ENCODE results near the gene TMEM222. TPM values are rescaled to one million over a fixed set of nuclear protein-coding genes. Genes with fewer than 3 reads are reported as not detected.

TMEM222 gene
- total RNA-seq (2022; extraction: Qiagen RNA extraction; ENCODE audit: low read depth) = 42.1 to 49.6 TPM (median 48.6 TPM) in 5 replicates

DNA sequence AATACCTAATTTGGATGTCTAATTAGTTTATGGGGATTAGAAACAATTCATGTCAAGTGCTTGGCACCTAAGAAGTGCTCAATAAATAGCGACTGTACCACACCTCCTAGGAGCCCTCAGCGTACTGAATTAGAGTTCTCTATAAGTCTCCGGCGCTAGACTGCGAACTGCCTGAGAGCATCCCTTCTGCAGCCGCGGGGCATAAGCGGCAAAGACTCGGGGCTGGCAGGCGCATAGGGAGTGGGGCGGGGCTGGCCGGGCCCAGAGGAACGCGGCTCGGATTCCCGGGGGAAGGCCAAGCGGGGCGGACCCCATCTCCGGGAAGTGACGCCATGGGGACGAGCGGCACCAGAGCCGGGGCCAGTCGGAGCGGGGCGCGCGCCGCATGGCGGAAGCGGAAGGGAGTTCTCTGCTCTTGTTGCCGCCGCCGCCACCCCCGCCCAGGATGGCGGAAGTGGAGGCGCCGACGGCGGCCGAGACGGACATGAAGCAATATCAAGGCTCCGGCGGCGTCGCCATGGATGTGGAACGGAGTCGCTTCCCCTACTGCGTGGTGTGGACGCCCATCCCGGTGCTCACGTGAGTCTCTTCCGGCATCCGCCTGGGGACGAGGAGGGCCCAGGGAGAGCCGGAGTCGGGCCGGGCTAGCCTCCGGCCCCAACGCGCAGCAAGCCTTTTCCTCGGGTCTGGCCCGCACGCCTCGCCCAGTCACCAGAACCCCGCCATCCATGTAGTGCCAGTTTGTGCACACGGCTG lies at the start of gene TMEM222:
Gene TMEM222 (plus strand): TSS at position 351 of the 756 bp plus-strand sequence. CDS start 35 bp downstream, at position 386.

GRCh38 chr1:27341525-27342252 lies 19.7 kb downstream of the TMEM222 start, which contains the start of gene SYTL1:
TSS of gene SYTL1 (plus strand) at chr1:27342022. CDS start at chr1:27345335, 3,313 bp downstream.

DNA sequence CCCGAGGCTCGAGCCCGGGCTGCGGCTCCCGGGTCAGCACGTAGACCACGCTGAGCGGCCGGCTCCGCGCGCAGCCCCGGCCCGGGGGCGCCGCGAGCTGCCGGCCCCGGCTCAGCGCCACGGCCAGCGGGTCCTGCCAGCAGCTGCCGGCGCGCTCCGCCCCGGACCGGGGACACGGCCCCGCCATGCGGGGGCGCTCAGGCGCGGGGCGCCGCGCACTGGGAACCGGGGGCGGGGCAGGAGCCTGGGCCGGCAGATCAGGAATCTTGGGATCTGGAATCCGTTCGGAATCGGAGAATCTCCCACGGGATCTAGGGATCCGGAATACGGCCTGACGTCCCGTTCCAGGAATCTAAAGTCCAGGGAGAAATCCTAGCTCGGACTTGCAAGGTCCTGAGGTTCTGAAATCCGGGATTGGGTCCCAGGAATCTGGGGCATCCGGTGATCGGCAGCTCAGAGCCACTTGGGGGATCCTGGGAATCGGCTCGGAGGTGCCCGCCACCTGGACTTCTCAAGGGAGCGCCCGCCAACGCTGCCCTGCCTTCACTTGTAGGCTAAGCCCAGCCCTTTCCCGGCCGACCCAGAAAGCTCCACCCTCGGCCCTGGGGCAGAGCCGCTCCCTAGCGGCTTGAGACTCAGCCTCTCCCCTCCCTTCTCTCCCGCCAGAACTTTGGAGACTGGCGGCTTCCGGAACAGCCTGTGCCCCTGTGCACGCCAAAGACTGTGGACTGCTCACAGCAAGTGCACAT lies 44.6 kb downstream of the TMEM222 start, which contains the start of gene MAP3K6:
Gene MAP3K6 (minus strand): TSS at position 551 of the 749 bp plus-strand sequence. CDS start 364 bp downstream, at position 187.

DNA sequence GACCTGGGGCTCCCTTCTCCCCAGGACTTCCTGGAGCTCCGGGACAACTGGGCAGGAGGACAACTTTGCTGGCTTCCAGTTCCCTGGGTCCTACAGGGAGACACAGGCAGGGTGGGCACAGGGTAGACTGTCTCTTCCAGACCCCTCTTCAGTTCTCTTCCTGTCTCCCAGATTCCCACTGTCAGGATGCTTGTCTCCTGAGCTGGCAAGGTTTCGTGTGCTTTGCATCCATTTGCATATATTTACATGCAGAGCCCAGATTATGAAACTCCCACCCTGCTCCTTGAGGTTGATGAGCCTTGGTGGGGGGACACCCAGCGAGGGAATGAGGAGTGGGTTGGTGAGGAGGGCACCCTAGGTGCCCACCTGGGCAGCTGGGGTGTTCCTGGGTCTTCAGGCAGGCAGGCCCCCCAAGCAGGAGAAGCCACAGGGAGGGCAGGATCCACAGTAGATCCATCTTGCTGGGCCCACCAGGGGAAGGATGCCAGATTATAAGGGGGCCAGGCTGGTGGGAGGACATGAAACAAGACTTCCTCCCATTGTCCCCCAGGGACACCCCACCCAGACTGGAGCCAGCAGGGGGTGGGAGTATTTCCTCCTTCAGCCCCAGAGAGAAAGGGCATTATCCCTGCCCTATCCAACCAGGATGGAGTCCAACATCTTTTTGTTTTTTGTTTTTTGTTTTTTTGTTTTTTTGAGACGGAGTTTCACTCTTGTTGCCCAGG lies 52.6 kb downstream of the TMEM222 start, which contains the start of gene FCN3:
Gene FCN3 (minus strand): TSS at position 463 of the 725 bp plus-strand sequence. CDS start 6 bp downstream, at position 457.

DNA sequence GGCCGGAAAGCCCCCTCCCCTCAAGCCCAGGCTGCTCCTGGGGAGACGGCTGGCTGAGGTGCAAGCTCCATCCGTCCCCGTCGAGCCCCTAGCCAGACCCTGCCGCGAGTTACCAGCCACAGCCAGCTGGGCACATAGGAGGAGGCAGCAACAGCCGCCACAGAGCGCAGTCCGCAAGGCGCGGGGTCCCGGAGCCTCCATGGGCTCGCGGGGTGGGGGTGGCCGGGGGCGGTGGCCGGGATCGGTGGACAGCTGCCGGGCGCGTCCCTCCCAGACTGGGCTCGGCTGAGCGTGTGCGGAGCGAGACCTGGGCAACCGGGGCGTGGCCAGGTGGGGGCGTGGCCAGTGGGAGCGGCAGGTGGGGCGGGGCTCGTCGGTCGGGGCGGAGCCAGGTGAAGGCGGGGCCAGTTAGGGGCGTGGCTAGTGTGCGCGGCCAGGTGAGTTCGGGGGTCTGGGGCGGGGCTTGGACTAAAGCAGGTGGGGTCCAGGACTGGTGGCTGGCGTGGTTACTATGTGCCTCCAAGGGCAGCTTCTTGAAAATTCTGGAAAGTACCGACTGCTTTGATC lies 61.2 kb downstream of the TMEM222 start, which contains the start of gene CD164L2:
Gene CD164L2 (minus strand): TSS at position 295 of the 567 bp plus-strand sequence. CDS start 94 bp downstream, at position 201.

Other genes starting within 250 kb of the TMEM222 start
- 16.1 to 19.6 TPM (median 17.4 TPM) in 5 replicates for gene SLC9A1, start 167.0 kb upstream of the TMEM222 start, total RNA-seq (2022; extraction: Qiagen RNA extraction; ENCODE audit: low read depth)
- 5.4 to 8.2 TPM (median 6.8 TPM) in 5 replicates for gene WDTC1, start 87.5 kb upstream of the TMEM222 start, total RNA-seq (2022; extraction: Qiagen RNA extraction; ENCODE audit: low read depth)
- 0.25 to 1.0 TPM (median 0.54 TPM) in 5 replicates for gene SYTL1, start 19.9 kb downstream of the TMEM222 start, total RNA-seq (2022; extraction: Qiagen RNA extraction; ENCODE audit: low read depth)
- 14.5 to 18.8 TPM (median 17.6 TPM) in 5 replicates for gene MAP3K6, start 44.8 kb downstream of the TMEM222 start, total RNA-seq (2022; extraction: Qiagen RNA extraction; ENCODE audit: low read depth)
- not detected in 5 replicates for gene FCN3, start 52.7 kb downstream of the TMEM222 start, total RNA-seq (2022; extraction: Qiagen RNA extraction; ENCODE audit: low read depth)
- not detected in 5 replicates for gene CD164L2, start 61.2 kb downstream of the TMEM222 start, total RNA-seq (2022; extraction: Qiagen RNA extraction; ENCODE audit: low read depth)
- 0.85 to 2.1 TPM (median 1.9 TPM) in 5 replicates for gene GPR3, start 70.5 kb downstream of the TMEM222 start, total RNA-seq (2022; extraction: Qiagen RNA extraction; ENCODE audit: low read depth)
- gene WASF2, start 168.0 kb downstream of the TMEM222 start, total RNA-seq (2022; extraction: Qiagen RNA extraction; ENCODE audit: low read depth) = 47.3 to 60.7 TPM (median 59.2 TPM) in 5 replicates

Measured in A549 treated with GW870086 at 1 μM for 4 hours (cell line).